GM12878 (cell line): ENCODE measurements around the gene HLA-F.

Experiments
- BCL11A ChIP-seq: IDR thresholded peaks from 2 replicates; pipeline ENCODE4 v1.6.1; 2011; ENCODE audit warnings: low read depth, low read length
- MAX ChIP-seq: IDR thresholded peaks from 2 replicates; pipeline ENCODE4 v1.6.1; 2012; ENCODE audit warnings: low read depth, low read length, improper control_type of control experiment

- TF ChIP-seq BCL11A = no peak
- no peak for TF ChIP-seq MAX
Measured at GRCh38 chr6:29674008-29674407, 49.2 kb upstream of the HLA-F start.
